Measurements from ENCODE around the gene CRAMP1.

Gene CRAMP1

GRCh38 chr16:1606774-1607173 lies 5.4 kb upstream of the CRAMP1 start:
- H2AFZ ChIP-seq (ENCODE audit: low read length) = no peak overlapping the region
- peak overlapping the region in 1 of 2 donors; percentile 69 for H3K4me3 ChIP-seq (ENCODE audit: low read length in 2 of 2)
- H3K4me1 ChIP-seq (ENCODE audit: control insufficient read depth in 2 of 2, insufficient read depth in 1 of 2, low read depth in 1 of 2, low read length in 2 of 2) = peaks cover 6 to 7% of the 10 kb centered on the region in 2 donors
- H2BK12ac ChIP-seq (ENCODE audit: low read length) = no peak overlapping the region
- no peak overlapping the region for H2BK15ac ChIP-seq (ENCODE audit: low read length)
- H3K9me3 ChIP-seq (replicated peaks in 1 of 2; ENCODE audit: control insufficient read depth in 2 of 2, insufficient read depth in 1 of 2, low read depth in 1 of 2, low read length in 2 of 2) = peaks cover 0 to 2% of the 10 kb centered on the region in 2 donors
- no peak overlapping the region for H3K4ac ChIP-seq (ENCODE audit: low read length)
- no peak overlapping the region for H3K14ac ChIP-seq (ENCODE audit: low read length)
- no peak overlapping the region for H3K27ac ChIP-seq (replicated peaks; ENCODE audit: low read length)
- H3K4me2 ChIP-seq (ENCODE audit: insufficient read depth, low read length, poor library complexity, severe bottlenecking) = no peak overlapping the region
- H4K91ac ChIP-seq (ENCODE audit: low read depth, low read length, poor library complexity) = no peak overlapping the region
- no peak overlapping the region for H2AK5ac ChIP-seq (ENCODE audit: low read depth, low read length)
- no peak overlapping the region for H3K23ac ChIP-seq (ENCODE audit: low read depth, low read length, poor library complexity)
- WGBS, 2 donors (ENCODE audit: extremely low coverage in 2 of 2, insufficient read length in 2 of 2, insufficient replicate concordance in 1 of 2) = no CpG with 5 or more reads among the region's 10 CpGs
- H3K79me1 ChIP-seq (ENCODE audit: low read depth, low read length) = no peaks in the 10 kb centered on the region
- H2BK120ac ChIP-seq (ENCODE audit: low read depth, low read length) = no peak overlapping the region
- H2BK5ac ChIP-seq (ENCODE audit: low read length) = peak overlapping the region; percentile 1
- DNase-seq (ENCODE audit: low spot score) = no peak
- H3K27me3 ChIP-seq (ENCODE audit: control insufficient read depth in 3 of 3, insufficient read depth in 3 of 3, low read depth in 1 of 3, low read length in 3 of 3) = no peaks in the 10 kb centered on the region
- no peak overlapping the region for H3K9ac ChIP-seq (ENCODE audit: low read depth, low read length, poor library complexity)
- no peak overlapping the region for H3K18ac ChIP-seq (ENCODE audit: low read length)
- H3K36me3 ChIP-seq (replicated peaks in 1 of 2; ENCODE audit: control insufficient read depth in 2 of 2, insufficient read depth in 2 of 2, low read length in 2 of 2) = peaks cover 25 to 49% of the 10 kb centered on the region in 2 donors
- no peak overlapping the region for H4K8ac ChIP-seq (ENCODE audit: low read depth, low read length)

- no peak overlapping the region for H3K27ac ChIP-seq (replicated peaks; ENCODE audit: low read length)
- H3K4ac ChIP-seq (ENCODE audit: low read length) = no peak overlapping the region
- H2AFZ ChIP-seq (ENCODE audit: low read length) = no peak overlapping the region
- no peak overlapping the region for H3K18ac ChIP-seq (ENCODE audit: low read length)
- no peak overlapping the region for H2BK15ac ChIP-seq (ENCODE audit: low read length)
- no peak overlapping the region for H2BK120ac ChIP-seq (ENCODE audit: low read depth, low read length)
- H2BK12ac ChIP-seq (ENCODE audit: low read length) = no peak overlapping the region
- peaks cover 4% of the 10 kb centered on the region for H3K79me1 ChIP-seq (ENCODE audit: low read depth, low read length)
- no peak overlapping the region for H2BK5ac ChIP-seq (ENCODE audit: low read length)
- H3K36me3 ChIP-seq (replicated peaks in 1 of 2; ENCODE audit: control insufficient read depth in 2 of 2, insufficient read depth in 2 of 2, low read length in 2 of 2) = peaks cover 20 to 41% of the 10 kb centered on the region in 2 donors
- H3K4me1 ChIP-seq (ENCODE audit: control insufficient read depth in 2 of 2, insufficient read depth in 1 of 2, low read depth in 1 of 2, low read length in 2 of 2) = peaks cover 6 to 7% of the 10 kb centered on the region in 2 donors
- H3K9ac ChIP-seq (ENCODE audit: low read depth, low read length, poor library complexity) = no peak overlapping the region
- H3K4me2 ChIP-seq (ENCODE audit: insufficient read depth, low read length, poor library complexity, severe bottlenecking) = no peak overlapping the region
- H4K8ac ChIP-seq (ENCODE audit: low read depth, low read length) = no peak overlapping the region
- no peak overlapping the region for H2AK5ac ChIP-seq (ENCODE audit: low read depth, low read length)
- peaks cover 0 to 2% of the 10 kb centered on the region in 2 donors for H3K9me3 ChIP-seq (replicated peaks in 1 of 2; ENCODE audit: control insufficient read depth in 2 of 2, insufficient read depth in 1 of 2, low read depth in 1 of 2, low read length in 2 of 2)
- H3K23ac ChIP-seq (ENCODE audit: low read depth, low read length, poor library complexity) = no peak overlapping the region
- H4K91ac ChIP-seq (ENCODE audit: low read depth, low read length, poor library complexity) = no peak overlapping the region
- no peak overlapping the region for H3K14ac ChIP-seq (ENCODE audit: low read length)
- DNase-seq (ENCODE audit: low spot score) = no peak
- H3K4me3 ChIP-seq (ENCODE audit: low read length in 2 of 2) = no peak overlapping the region
- no CpG with 5 or more reads among the region's 6 CpGs for WGBS, 2 donors (ENCODE audit: extremely low coverage in 2 of 2, insufficient read length in 2 of 2, insufficient replicate concordance in 1 of 2)
- peaks cover 0 to 4% (median 2%) of the 10 kb centered on the region in 3 experiments for H3K27me3 ChIP-seq (ENCODE audit: control insufficient read depth in 3 of 3, insufficient read depth in 3 of 3, low read depth in 1 of 3, low read length in 3 of 3)
Observed at GRCh38 chr16:1607971-1608370, 4.2 kb upstream of the CRAMP1 start.

GRCh38 chr16:1610071-1610898 lies 1.9 kb upstream of the CRAMP1 start:
- H3K79me1 ChIP-seq (ENCODE audit: low read depth, low read length) = peaks cover 10% of the 10 kb centered on the region
- peaks cover 12 to 14% of the 10 kb centered on the region in 2 donors for H3K4me1 ChIP-seq (ENCODE audit: control insufficient read depth in 2 of 2, insufficient read depth in 1 of 2, low read depth in 1 of 2, low read length in 2 of 2)
- H3K9me3 ChIP-seq (replicated peaks in 1 of 2; ENCODE audit: control insufficient read depth in 2 of 2, insufficient read depth in 1 of 2, low read depth in 1 of 2, low read length in 2 of 2) = peaks cover 0 to 2% of the 10 kb centered on the region in 2 donors
- DNase-seq (ENCODE audit: low spot score) = peak; percentile 96
- peak overlapping the region; percentile 98 for H2AK5ac ChIP-seq (ENCODE audit: low read depth, low read length)
- peak overlapping the region; percentile 38 for H3K14ac ChIP-seq (ENCODE audit: low read length)
- H3K4me3 ChIP-seq (ENCODE audit: low read length in 2 of 2) = peak overlapping the region; percentile 74 to 80
- H3K27me3 ChIP-seq (ENCODE audit: control insufficient read depth in 3 of 3, insufficient read depth in 3 of 3, low read depth in 1 of 3, low read length in 3 of 3) = peaks cover 0 to 11% (median 2%) of the 10 kb centered on the region in 3 experiments
- no peak overlapping the region for H4K91ac ChIP-seq (ENCODE audit: low read depth, low read length, poor library complexity)
- H3K27ac ChIP-seq (replicated peaks; ENCODE audit: low read length) = peak overlapping the region; percentile 83
- WGBS, 2 donors (ENCODE audit: extremely low coverage in 2 of 2, insufficient read length in 2 of 2, insufficient replicate concordance in 1 of 2) = no CpG with 5 or more reads among the region's 90 CpGs
- H3K23ac ChIP-seq (ENCODE audit: low read depth, low read length, poor library complexity) = peak overlapping the region; percentile 93
- H4K8ac ChIP-seq (ENCODE audit: low read depth, low read length) = no peak overlapping the region
- H2BK5ac ChIP-seq (ENCODE audit: low read length) = peak overlapping the region; percentile 19
- no peak overlapping the region for H2BK12ac ChIP-seq (ENCODE audit: low read length)
- no peak overlapping the region for H3K4ac ChIP-seq (ENCODE audit: low read length)
- H2AFZ ChIP-seq (ENCODE audit: low read length) = peak overlapping the region; percentile 94
- no peak overlapping the region for H2BK15ac ChIP-seq (ENCODE audit: low read length)
- peak overlapping the region; percentile 89 for H3K9ac ChIP-seq (ENCODE audit: low read depth, low read length, poor library complexity)
- H3K36me3 ChIP-seq (replicated peaks in 1 of 2; ENCODE audit: control insufficient read depth in 2 of 2, insufficient read depth in 2 of 2, low read length in 2 of 2) = peaks cover 16 to 31% of the 10 kb centered on the region in 2 donors
- H3K18ac ChIP-seq (ENCODE audit: low read length) = peak overlapping the region; percentile 97
- H3K4me2 ChIP-seq (ENCODE audit: insufficient read depth, low read length, poor library complexity, severe bottlenecking) = peak overlapping the region; percentile 68
- no peak overlapping the region for H2BK120ac ChIP-seq (ENCODE audit: low read depth, low read length)

- Histone ChIP-seq H3K4me3 (ENCODE audit: low read length in 2 of 2) (peak overlapping the region; percentile 68 to 74), H3K36me3 (replicated peaks in 1 of 2; ENCODE audit: control insufficient read depth in 2 of 2, insufficient read depth in 2 of 2, low read length in 2 of 2) (peaks cover 11 to 32% of the 10 kb centered on the region in 2 donors), H3K9me3 (replicated peaks in 1 of 2; ENCODE audit: control insufficient read depth in 2 of 2, insufficient read depth in 1 of 2, low read depth in 1 of 2, low read length in 2 of 2) (peaks cover 0 to 2% of the 10 kb centered on the region in 2 donors), H2BK15ac (ENCODE audit: low read length) (no peak overlapping the region), H3K27me3 (ENCODE audit: control insufficient read depth in 3 of 3, insufficient read depth in 3 of 3, low read depth in 1 of 3, low read length in 3 of 3) (peaks cover 0 to 11% (median 2%) of the 10 kb centered on the region in 3 experiments), H3K9ac (ENCODE audit: low read depth, low read length, poor library complexity) (peak overlapping the region; percentile 84), H3K14ac (ENCODE audit: low read length) (peak overlapping the region; percentile 38), H4K91ac (ENCODE audit: low read depth, low read length, poor library complexity) (no peak overlapping the region), H2BK5ac (ENCODE audit: low read length) (peak overlapping the region; percentile 82), H3K4me1 (ENCODE audit: control insufficient read depth in 2 of 2, insufficient read depth in 1 of 2, low read depth in 1 of 2, low read length in 2 of 2) (peaks cover 16 to 18% of the 10 kb centered on the region in 2 donors), H3K79me1 (ENCODE audit: low read depth, low read length) (peaks cover 12% of the 10 kb centered on the region), H3K23ac (ENCODE audit: low read depth, low read length, poor library complexity) (peak overlapping the region; percentile 93), H2AFZ (ENCODE audit: low read length) (peak overlapping the region; percentile 94), H3K18ac (ENCODE audit: low read length) (peak overlapping the region; percentile 87), H2BK120ac (ENCODE audit: low read depth, low read length) (peak overlapping the region; percentile 54), H3K27ac (replicated peaks; ENCODE audit: low read length) (peak overlapping the region; percentile 56), H3K4me2 (ENCODE audit: insufficient read depth, low read length, poor library complexity, severe bottlenecking) (peak overlapping the region; percentile 68), H4K8ac (ENCODE audit: low read depth, low read length) (peak overlapping the region; percentile 17), H2AK5ac (ENCODE audit: low read depth, low read length) (peak overlapping the region; percentile 98), H2BK12ac (ENCODE audit: low read length) (no peak overlapping the region), H3K4ac (ENCODE audit: low read length) (no peak overlapping the region)
- whole genome bisulfite sequencing, 2 donors (ENCODE audit: extremely low coverage in 2 of 2, insufficient read length in 2 of 2, insufficient replicate concordance in 1 of 2) = no CpG with 5 or more reads among the region's 60 CpGs
- DNase-seq (ENCODE audit: low spot score) = peak; percentile 6
Observed at GRCh38 chr16:1610899-1611632, 1.1 kb upstream of the CRAMP1 start.

All from neuronal stem cell (in vitro differentiated cells).